HepG2 (cell line): ENCODE measurements around the gene DHX16. TPM values are rescaled to one million over a fixed set of nuclear protein-coding genes. Genes with fewer than 3 reads are reported as not detected.
A peak's percentile ranks its signal among the peaks of the same experiment; 100 is the strongest.

Experiments used
- EED ChIP-seq: sonication (generic); formaldehyde crosslinking; IDR thresholded peaks from 2 replicates; pipeline ENCODE4 v1.5.0; 2020; ENCODE audit warnings: mild to moderate bottlenecking, missing genetic modification reagents
- GABPB1 ChIP-seq: IDR thresholded peaks from 2 replicates; pipeline ENCODE4 v1.6.1; 2016; ENCODE audit warnings: mild to moderate bottlenecking, missing genetic modification reagents, moderate library complexity, missing compliant biosample characterization
- NFIC ChIP-seq: IDR thresholded peaks from 2 replicates; pipeline ENCODE4 v1.6.1; 2012; ENCODE audit warnings: mild to moderate bottlenecking, low read length, inconsistent platforms
- SNAI1 ChIP-seq: sonication (generic); formaldehyde crosslinking; IDR thresholded peaks from 2 replicates; pipeline ENCODE4 v1.5.0; 2020; ENCODE audit warnings: mild to moderate bottlenecking, missing genetic modification reagents, borderline replicate concordance
- SNAPC2 ChIP-seq: sonication (generic); formaldehyde crosslinking; IDR thresholded peaks from 2 replicates; pipeline ENCODE4 v1.8.1; 2022; ENCODE audit warnings: mild to moderate bottlenecking, missing genetic modification reagents
- SYNCRIP ChIP-seq: fragments of 200-400 bp; formaldehyde crosslinking; IDR thresholded peaks from 2 replicates; pipeline ENCODE4 v1.6.1; 2018; ENCODE audit warnings: mild to moderate bottlenecking, low read depth, low read length; ENCODE audit not compliant: insufficient read depth
- TEAD3 ChIP-seq: optimal IDR thresholded peaks from 2 replicates; pipeline ENCODE3; 2016; ENCODE audit warnings: borderline replicate concordance
- TSC22D2 ChIP-seq: sonication (generic); formaldehyde crosslinking; IDR thresholded peaks from 2 replicates; pipeline ENCODE4 v1.5.1; 2020; ENCODE audit warnings: missing genetic modification reagents, mild to moderate bottlenecking, borderline replicate concordance
- ZEB1 ChIP-seq: IDR thresholded peaks from 2 replicates; pipeline ENCODE4 v1.6.1; 2012; ENCODE audit warnings: mild to moderate bottlenecking, low read depth, inconsistent platforms; ENCODE audit not compliant: insufficient replicate concordance
- ZFP36L1 ChIP-seq: sonication (generic); formaldehyde crosslinking; IDR thresholded peaks from 2 replicates; pipeline ENCODE4 v1.8.0; 2022; ENCODE audit warnings: mild to moderate bottlenecking, missing genetic modification reagents, moderate library complexity
- ZNF24 ChIP-seq: fragments of 450-650 bp; IDR thresholded peaks from 2 replicates; pipeline ENCODE4 v1.6.1; 2017; ENCODE audit warnings: antibody characterized with exemption, mild to moderate bottlenecking
- ZNF260 ChIP-seq: sonication (generic); formaldehyde crosslinking; IDR thresholded peaks from 2 replicates; pipeline ENCODE4 v1.4.0; 2020; ENCODE audit warnings: missing genetic modification reagents, low read depth, mild to moderate bottlenecking, borderline replicate concordance
- ZNF333 ChIP-seq: sonication (generic); formaldehyde crosslinking; IDR thresholded peaks from 2 replicates; pipeline ENCODE4 v1.4.0; 2020; ENCODE audit warnings: mild to moderate bottlenecking, missing genetic modification reagents, borderline replicate concordance
- ZNF382 ChIP-seq: sonication (generic); formaldehyde crosslinking; IDR thresholded peaks from 2 replicates; pipeline ENCODE4 v1.5.0; 2020; ENCODE audit warnings: missing genetic modification reagents, mild to moderate bottlenecking, borderline replicate concordance
- ZNF496 ChIP-seq: sonication (generic); formaldehyde crosslinking; IDR thresholded peaks from 2 replicates; pipeline ENCODE4 v1.8.1; 2023; ENCODE audit warnings: mild to moderate bottlenecking, moderate library complexity, missing genetic modification reagents; ENCODE audit not compliant: insufficient replicate concordance
- ZNF547 ChIP-seq: sonication (generic); formaldehyde crosslinking; IDR thresholded peaks from 2 replicates; pipeline ENCODE4 v1.5.1; 2020; ENCODE audit warnings: mild to moderate bottlenecking, missing genetic modification reagents
- ZNF550 ChIP-seq: sonication (generic); formaldehyde crosslinking; IDR thresholded peaks from 2 replicates; pipeline ENCODE4 v1.4.0; 2020; ENCODE audit warnings: mild to moderate bottlenecking, missing genetic modification reagents, borderline replicate concordance
- ZNF556 ChIP-seq: sonication (generic); formaldehyde crosslinking; IDR thresholded peaks from 2 replicates; pipeline ENCODE4 v1.4.0; 2020; ENCODE audit warnings: mild to moderate bottlenecking, missing genetic modification reagents, borderline replicate concordance
- ZNF563 ChIP-seq: sonication (generic); formaldehyde crosslinking; IDR thresholded peaks from 2 replicates; pipeline ENCODE4 v1.8.0; 2022; ENCODE audit warnings: mild to moderate bottlenecking, moderate library complexity, missing genetic modification reagents
- ZNF788 ChIP-seq: sonication (generic); formaldehyde crosslinking; IDR thresholded peaks from 2 replicates; pipeline ENCODE4 v1.5.0; 2020; ENCODE audit warnings: mild to moderate bottlenecking, missing genetic modification reagents, borderline replicate concordance
- polyA plus RNA-seq, 8 experiments: library from polyadenylated mRNA; depleted of rRNA in 3 of 8; stranded (reverse) in 7 of 8; unstranded in 1 of 8; fragments of >200 nt; fragmentation: Illumina TruSeq in 4 of 8; extraction: Trizol in 4 of 8; gene quantifications; 2 replicates each; pipeline versions ENCODE4 v1.2.1 to v1.2.3, GENCODE V29; 2011 to 2016; ENCODE audit warnings: low read depth in 4 of 8, missing spikeins in 1 of 8, mixed read lengths in 1 of 8; ENCODE audit not compliant: insufficient read depth in 1 of 8
- total RNA-seq, 5 experiments: library from RNA; depleted of rRNA; stranded (reverse); fragments of >200 nt; fragmentation: Illumina TruSeq; extraction: Trizol; gene quantifications; 2 replicates each; pipeline ENCODE4 v1.2.3, GENCODE V29; 2016; ENCODE audit warnings: low read depth in 1 of 5
- TF ChIP-seq, protein P1 (sequence below): sonication (generic); formaldehyde crosslinking; IDR thresholded peaks from 2 replicates; pipeline ENCODE4 v1.4.0; 2020; ENCODE audit warnings: missing genetic modification reagents, low read depth, mild to moderate bottlenecking, borderline replicate concordance
- TF ChIP-seq, protein P2 (sequence below): sonication (generic); formaldehyde crosslinking; IDR thresholded peaks from 2 replicates; pipeline ENCODE4 v1.4.0; 2020; ENCODE audit warnings: missing genetic modification reagents, mild to moderate bottlenecking, borderline replicate concordance
- TF ChIP-seq, protein P3 (sequence below): sonication (generic); formaldehyde crosslinking; IDR thresholded peaks from 2 replicates; pipeline ENCODE4 v1.8.0; 2022; ENCODE audit warnings: low read depth, missing genetic modification reagents

Gene DHX16
- total and polyA plus RNA-seq, 2 of the 13 experiments (the other 11 are each of a cell fraction or from before 2014, with no cell fraction given), result 57.0 to 58.5 TPM

GRCh38 chr6:30672445-30673253, at the start of gene DHX16 (continued):
- TF ChIP-seq, protein P1, sequence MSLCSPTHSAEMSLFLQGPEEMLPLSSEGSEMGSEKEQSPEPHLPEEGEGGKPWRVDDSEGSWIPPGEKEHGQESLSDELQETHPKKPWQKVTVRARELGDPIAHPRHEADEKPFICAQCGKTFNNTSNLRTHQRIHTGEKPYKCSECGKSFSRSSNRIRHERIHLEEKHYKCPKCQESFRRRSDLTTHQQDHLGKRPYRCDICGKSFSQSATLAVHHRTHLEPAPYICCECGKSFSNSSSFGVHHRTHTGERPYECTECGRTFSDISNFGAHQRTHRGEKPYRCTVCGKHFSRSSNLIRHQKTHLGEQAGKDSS (CRISPR knock-in tag), result no peak
- TF ChIP-seq ZNF333 (CRISPR knock-in tag), result no peak; the same call in 1 of the 2 replicates
- TF ChIP-seq, protein P2, sequence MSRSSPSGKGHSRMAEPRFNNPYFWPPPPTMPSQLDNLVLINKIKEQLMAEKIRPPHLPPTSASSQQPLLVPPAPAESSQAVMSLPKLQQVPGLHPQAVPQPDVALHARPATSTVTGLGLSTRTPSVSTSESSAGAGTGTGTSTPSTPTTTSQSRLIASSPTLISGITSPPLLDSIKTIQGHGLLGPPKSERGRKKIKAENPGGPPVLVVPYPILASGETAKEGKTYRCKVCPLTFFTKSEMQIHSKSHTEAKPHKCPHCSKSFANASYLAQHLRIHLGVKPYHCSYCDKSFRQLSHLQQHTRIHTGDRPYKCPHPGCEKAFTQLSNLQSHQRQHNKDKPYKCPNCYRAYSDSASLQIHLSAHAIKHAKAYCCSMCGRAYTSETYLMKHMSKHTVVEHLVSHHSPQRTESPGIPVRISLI (CRISPR knock-in tag), result peak; percentile 92; the same call in 1 of the 2 replicates
- TF ChIP-seq TEAD3, result peak; percentile 79
- TF ChIP-seq ZNF382 (CRISPR knock-in tag), result no peak
- peak; percentile 90 for TF ChIP-seq ZNF547 (CRISPR knock-in tag)
- 0 out of 2 replicates have a peak, but pooled peaks have one; percentile 57 for TF ChIP-seq ZNF550 (CRISPR knock-in tag)
- peak; percentile 96 for TF ChIP-seq GABPB1
- TF ChIP-seq ZNF563 (CRISPR knock-in tag), result no peak
- peak; percentile 91 for TF ChIP-seq ZNF24
- no peak for TF ChIP-seq ZNF260
- 0 out of 2 replicates have a peak, but pooled peaks have one; percentile 23 for TF ChIP-seq ZFP36L1 (CRISPR knock-in tag)
- TF ChIP-seq SNAPC2 (CRISPR knock-in tag), result no peak
- TF ChIP-seq ZNF556, result peak; percentile 52; the same call in 1 of the 2 replicates
- no peak for TF ChIP-seq ZNF496
- no peak; the same call in 1 of the 2 replicates for TF ChIP-seq NFIC
- TF ChIP-seq, protein P3, sequence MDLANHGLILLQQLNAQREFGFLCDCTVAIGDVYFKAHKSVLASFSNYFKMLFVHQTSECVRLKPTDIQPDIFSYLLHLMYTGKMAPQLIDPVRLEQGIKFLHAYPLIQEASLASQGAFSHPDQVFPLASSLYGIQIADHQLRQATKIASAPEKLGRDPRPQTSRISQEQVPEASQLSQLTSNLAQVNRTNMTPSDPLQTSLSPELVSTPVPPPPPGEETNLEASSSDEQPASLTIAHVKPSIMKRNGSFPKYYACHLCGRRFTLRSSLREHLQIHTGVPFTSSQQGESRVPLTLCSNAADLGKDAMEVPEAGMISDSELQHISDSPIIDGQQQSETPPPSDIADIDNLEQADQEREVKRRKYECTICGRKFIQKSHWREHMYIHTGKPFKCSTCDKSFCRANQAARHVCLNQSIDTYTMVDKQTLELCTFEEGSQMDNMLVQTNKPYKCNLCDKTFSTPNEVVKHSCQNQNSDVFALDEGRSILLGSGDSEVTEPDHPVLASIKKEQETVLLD, result peak; percentile 56; the same call in 1 of the 2 replicates
- TF ChIP-seq SNAI1 (CRISPR knock-in tag), result no peak
- TF ChIP-seq SYNCRIP, result no peak
- no peak; the same call in 1 of the 2 replicates for TF ChIP-seq TSC22D2
- TF ChIP-seq EED (CRISPR knock-in tag), result no peak; the same call in 1 of the 2 replicates
- TF ChIP-seq ZNF788, result peak; percentile 90
- peak; percentile 88 for TF ChIP-seq ZEB1
